Epithelial cell of umbilical artery (primary cell): ENCODE results near the gene RRAS2. TPM values are rescaled to one million over a fixed set of nuclear protein-coding genes. Genes with fewer than 3 reads are reported as not detected.

ENCODE experiments used
- total RNA-seq: library from RNA; depleted of rRNA; stranded (reverse); fragments of >200 nt; gene quantifications from 2 replicates; pipeline ENCODE4 v1.2.3, GENCODE V29; 2014

Gene RRAS2
- total RNA-seq, result 99.1 and 178 TPM in 2 replicates

DNA sequence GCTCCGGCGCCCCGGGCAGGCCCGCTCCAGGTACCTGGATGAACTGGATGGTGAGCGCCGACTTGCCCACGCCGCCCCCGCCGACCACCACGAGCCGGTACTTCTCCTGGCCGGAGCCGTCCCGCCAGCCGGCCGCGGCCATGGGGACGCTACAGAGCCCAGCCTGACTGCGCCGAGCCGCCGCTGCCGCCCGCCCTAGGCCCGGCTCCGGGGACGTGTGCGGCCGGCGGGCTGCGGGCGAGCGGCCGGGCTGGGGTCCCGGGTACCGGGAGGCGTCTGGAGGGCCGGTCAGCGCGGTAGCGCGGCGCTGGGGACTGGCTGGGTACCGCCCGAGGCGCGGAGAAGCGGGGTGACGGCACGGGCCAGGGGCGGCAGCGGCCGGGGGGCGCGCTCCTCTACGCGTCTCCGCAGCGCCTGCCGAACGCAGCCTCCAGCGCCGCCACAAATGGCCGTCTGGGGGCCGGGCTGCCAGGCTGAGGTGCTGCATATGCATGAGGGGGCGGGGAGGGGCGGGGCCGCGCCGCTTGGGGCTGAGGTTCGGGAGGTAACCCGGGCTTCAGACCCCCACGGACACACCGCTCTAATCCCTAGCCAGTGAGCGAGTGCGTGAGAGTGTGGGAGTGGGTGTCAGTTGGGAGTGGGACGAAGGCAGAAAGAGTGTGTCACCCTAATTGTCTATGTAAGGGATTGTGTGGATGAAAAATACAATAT, at the start of gene RRAS2:
Gene RRAS2, minus strand, starts transcription at position 455 of the 711 bp plus-strand sequence. Its CDS starts 313 bp downstream, at position 142.

Other genes with a start within 250 kb of the RRAS2 start
- gene COPB1, start 140.6 kb upstream of the RRAS2 start, total RNA-seq, result 314 and 316 TPM in 2 replicates
- 221 and 250 TPM in 2 replicates for gene PSMA1, start 161.2 kb upstream of the RRAS2 start, total RNA-seq